ENCODE measurements around the gene DSE.

DNA sequence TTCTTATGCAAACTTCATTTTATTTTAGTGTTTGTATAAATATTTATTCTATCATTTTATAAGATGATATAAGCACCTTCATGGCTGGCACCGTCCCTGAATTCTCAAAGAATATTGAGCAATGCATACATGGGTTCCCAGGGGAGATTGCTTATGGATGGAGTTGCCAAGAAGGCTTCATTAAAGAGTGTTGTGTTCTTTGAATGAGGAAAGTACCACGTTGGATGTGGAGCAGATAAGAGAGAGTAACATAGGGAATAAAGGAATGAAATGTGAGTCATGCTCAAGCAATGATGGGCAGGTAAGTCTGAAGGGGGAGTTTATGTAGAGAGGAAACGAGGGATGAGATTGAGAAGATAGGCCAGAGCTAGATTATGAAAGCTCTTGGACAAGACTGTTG lies 10.3 kb downstream of the DSE start:
- TF ChIP-seq CTCF (IDR thresholded peaks at IDR 0.05) (no peak), POLR2A (IDR thresholded peaks at IDR 0.05) (no peak), POLR2AphosphoS5 (IDR thresholded peaks at IDR 0.05) (no peak)
